CD4-positive, CD25-positive, alpha-beta regulatory T cell (primary cell): ENCODE measurements around the gene SCYGR8. TPM values are rescaled to one million over a fixed set of nuclear protein-coding genes. Genes with fewer than 3 reads are reported as not detected.

Experiments
- ATAC-seq, 2 donors: fragments of 150-1000 bp; cut with Tn5 transposase; one replicate each; pipeline ENCODE4 v1.10.0; 2021; ENCODE audit warnings: low read depth in 2 of 2, moderate number of reproducible peaks in 2 of 2, moderate library complexity in 1 of 2
- DNase-seq, 3 donors: peaks; one replicate each; pipeline versions ENCODE4 v3.0.0 to v3.0.0-alpha.2; 2012 to 2022; ENCODE audit warnings: mixed read lengths in 1 of 3
- H3K27ac ChIP-seq: one replicate; pipeline ENCODE4 v1.7.0; 2013; ENCODE audit warnings: mild to moderate bottlenecking, low read length; ENCODE audit not compliant: insufficient read depth, poor library complexity, severe bottlenecking
- H3K27me3 ChIP-seq: one replicate; pipeline ENCODE4 v1.7.0; 2013; ENCODE audit warnings: low read length; ENCODE audit not compliant: control insufficient read depth, insufficient read depth
- H3K36me3 ChIP-seq: one replicate; pipeline ENCODE4 v1.7.0; 2013; ENCODE audit warnings: mild to moderate bottlenecking, low read length, moderate library complexity; ENCODE audit not compliant: control insufficient read depth, insufficient read depth
- H3K4me1 ChIP-seq: 2 replicates; pipeline ENCODE4 v1.7.0; 2013; ENCODE audit warnings: mild to moderate bottlenecking, low read length; ENCODE audit not compliant: insufficient read depth, control insufficient read depth, poor library complexity, severe bottlenecking
- H3K4me3 ChIP-seq: one replicate; pipeline ENCODE4 v1.7.0; 2013; ENCODE audit warnings: low read depth, mild to moderate bottlenecking, low read length, moderate library complexity
- H3K9me3 ChIP-seq, 2 experiments: 1 replicate in 1 of 2; 2 replicates in 1 of 2; pipeline ENCODE4 v1.7.0; 2013; ENCODE audit warnings: low read length in 2 of 2, mild to moderate bottlenecking in 1 of 2, moderate library complexity in 1 of 2; ENCODE audit not compliant: control insufficient read depth in 2 of 2
- H3K27ac Mint-ChIP-seq, 3 donors: one replicate each; pipeline ENCODE4 v1.8.0; 2020 to 2022; ENCODE audit warnings: mild to moderate bottlenecking in 3 of 3, mixed read lengths in 3 of 3, moderate library complexity in 2 of 3
- H3K27me3 Mint-ChIP-seq: one replicate; pipeline ENCODE4 v1.8.0; 2022; ENCODE audit warnings: mild to moderate bottlenecking, mixed read lengths
- H3K36me3 Mint-ChIP-seq: one replicate; pipeline ENCODE4 v1.8.0; 2020; ENCODE audit warnings: mixed read lengths
- H3K4me1 Mint-ChIP-seq, 4 donors: one replicate each; pipeline ENCODE4 v1.8.0; 2020 to 2022; ENCODE audit warnings: mixed read lengths in 4 of 4, mild to moderate bottlenecking in 1 of 4
- H3K4me3 Mint-ChIP-seq, 4 donors: one replicate each; pipeline ENCODE4 v1.8.0; 2020 to 2022; ENCODE audit warnings: mild to moderate bottlenecking in 4 of 4, mixed read lengths in 4 of 4, moderate library complexity in 3 of 4
- H3K9me3 Mint-ChIP-seq, 7 donors: one replicate each; pipeline ENCODE4 v1.8.0; 2020 to 2022; ENCODE audit warnings: mixed read lengths in 7 of 7, mild to moderate bottlenecking in 3 of 7, moderate library complexity in 2 of 7
- polyA plus RNA-seq, 4 donors: library from polyadenylated mRNA; unstranded; fragments of 300-500 nt; fragmentation: Illumina TruSeq; gene quantifications; one replicate each; pipeline ENCODE4 v1.2.3, GENCODE V29; 2021
- total RNA-seq: library from RNA; stranded (reverse); gene quantifications from one replicate; pipeline ENCODE4 v1.2.3, GENCODE V29; 2022

Gene SCYGR8
- total and polyA plus RNA-seq, 5 donors from 2014 or later = not detected

GRCh38 chr2:227765788-227766372 lies 20.2 kb downstream of the SCYGR8 start:
- no peaks in the 10 kb centered on the region for H3K27me3 Mint-ChIP-seq
- H3K36me3 ChIP-seq = no peaks in the 10 kb centered on the region

GRCh38 chr2:227766373-227766883 lies 20.7 kb downstream of the SCYGR8 start:
- Histone ChIP-seq H3K4me3 (no peak overlapping the region), H3K27ac (no peak overlapping the region), H3K4me1 (no peaks in the 10 kb centered on the region), H3K9me3 (no peaks in the 10 kb centered on the region), H3K36me3 (no peaks in the 10 kb centered on the region), H3K27me3 (no peaks in the 10 kb centered on the region)
- Mint-ChIP-seq H3K27ac (peak overlapping the region in 1 of 3 donors; percentile 70), H3K4me1 (no peaks in the 10 kb centered on the region), H3K9me3 (no peaks in the 10 kb centered on the region), H3K36me3 (no peaks in the 10 kb centered on the region), H3K27me3 (no peaks in the 10 kb centered on the region), H3K4me3 (no peak overlapping the region)
- ATAC-seq (peak; percentile 69 to 74), DNase-seq (peak; percentile 35 to 53 (median 46))

More at GRCh38 chr2:227765788-227766372, 20.2 kb downstream of the SCYGR8 start:
- no peak overlapping the region for H3K4me3 Mint-ChIP-seq
- H3K4me1 Mint-ChIP-seq = no peaks in the 10 kb centered on the region
- no peak for DNase-seq
- H3K27me3 ChIP-seq = no peaks in the 10 kb centered on the region
- peaks cover 0 to under 1% (median 0%) of the 10 kb centered on the region in 7 donors for H3K9me3 Mint-ChIP-seq
- H3K27ac ChIP-seq = no peak overlapping the region
- H3K27ac Mint-ChIP-seq = peak overlapping the region in 2 of 3 donors; percentile 17 to 70
- no peaks in the 10 kb centered on the region for H3K9me3 ChIP-seq
- H3K36me3 Mint-ChIP-seq = no peaks in the 10 kb centered on the region
- H3K4me3 ChIP-seq = no peak overlapping the region
- H3K4me1 ChIP-seq = no peaks in the 10 kb centered on the region
- ATAC-seq = no peak

GRCh38 chr2:227767830-227768229 lies 22.1 kb downstream of the SCYGR8 start:
- H3K27ac ChIP-seq = no peak overlapping the region
- H3K27me3 ChIP-seq = no peaks in the 10 kb centered on the region
- no peaks in the 10 kb centered on the region for H3K36me3 ChIP-seq
- H3K27me3 Mint-ChIP-seq = no peaks in the 10 kb centered on the region
- DNase-seq = no peak
- no peaks in the 10 kb centered on the region for H3K9me3 ChIP-seq
- H3K36me3 Mint-ChIP-seq = no peaks in the 10 kb centered on the region
- H3K4me3 ChIP-seq = no peak overlapping the region
- no peaks in the 10 kb centered on the region for H3K4me1 ChIP-seq
- no peaks in the 10 kb centered on the region for H3K4me1 Mint-ChIP-seq
- no peak overlapping the region for H3K27ac Mint-ChIP-seq
- no peaks in the 10 kb centered on the region for H3K9me3 Mint-ChIP-seq
- H3K4me3 Mint-ChIP-seq = no peak overlapping the region
- no peak for ATAC-seq

- no peaks in the 10 kb centered on the region for H3K9me3 ChIP-seq
- Mint-ChIP-seq H3K4me3 (no peak overlapping the region), H3K27me3 (no peaks in the 10 kb centered on the region), H3K4me1 (peaks cover 10 to 22% (median 14%) of the 10 kb centered on the region in 4 donors), H3K36me3 (no peaks in the 10 kb centered on the region), H3K9me3 (no peaks in the 10 kb centered on the region), H3K27ac (no peak overlapping the region)
- DNase-seq (no peak), ATAC-seq (no peak)
- no peaks in the 10 kb centered on the region for H3K27me3 ChIP-seq
- H3K27ac ChIP-seq = no peak overlapping the region
- no peaks in the 10 kb centered on the region for H3K4me1 ChIP-seq
- no peak overlapping the region for H3K4me3 ChIP-seq
- no peaks in the 10 kb centered on the region for H3K36me3 ChIP-seq
Observed at GRCh38 chr2:227772197-227772661, 26.5 kb downstream of the SCYGR8 start.

GRCh38 chr2:227772932-227773331 lies 27.2 kb downstream of the SCYGR8 start:
- no peak for DNase-seq

GRCh38 chr2:227774011-227774624 lies 28.4 kb downstream of the SCYGR8 start:
- peaks cover 10 to 24% (median 14%) of the 10 kb centered on the region in 4 donors for H3K4me1 Mint-ChIP-seq
- no peaks in the 10 kb centered on the region for H3K27me3 Mint-ChIP-seq
- Histone ChIP-seq H3K9me3 (no peaks in the 10 kb centered on the region), H3K36me3 (no peaks in the 10 kb centered on the region), H3K4me1 (no peaks in the 10 kb centered on the region), H3K27ac (no peak overlapping the region), H3K27me3 (no peaks in the 10 kb centered on the region), H3K4me3 (no peak overlapping the region)
- H3K9me3 Mint-ChIP-seq = no peaks in the 10 kb centered on the region
- no peak overlapping the region for H3K4me3 Mint-ChIP-seq
- ATAC-seq = no peak
- peak in 1 of 3 donors; percentile 24 for DNase-seq
- peak overlapping the region in 2 of 3 donors; percentile 10 to 65 for H3K27ac Mint-ChIP-seq
- H3K36me3 Mint-ChIP-seq = no peaks in the 10 kb centered on the region

More at GRCh38 chr2:227772932-227773331, 27.2 kb downstream of the SCYGR8 start:
- H3K4me3 ChIP-seq = no peak overlapping the region
- no peak for ATAC-seq
- no peak overlapping the region for H3K27ac ChIP-seq
- H3K36me3 ChIP-seq = no peaks in the 10 kb centered on the region
- Mint-ChIP-seq H3K4me1 (peaks cover 10 to 24% (median 14%) of the 10 kb centered on the region in 4 donors), H3K36me3 (no peaks in the 10 kb centered on the region), H3K27me3 (no peaks in the 10 kb centered on the region), H3K4me3 (no peak overlapping the region), H3K27ac (peak overlapping the region in 1 of 3 donors; percentile 32), H3K9me3 (no peaks in the 10 kb centered on the region)
- no peaks in the 10 kb centered on the region for H3K9me3 ChIP-seq
- H3K27me3 ChIP-seq = no peaks in the 10 kb centered on the region
- H3K4me1 ChIP-seq = no peaks in the 10 kb centered on the region

GRCh38 chr2:227774895-227775842 lies 29.5 kb downstream of the SCYGR8 start:
- peak in 1 of 3 donors; percentile 39 for DNase-seq
- H3K27ac Mint-ChIP-seq = peak overlapping the region; percentile 10 to 53 (median 37)
- peak overlapping the region in 2 of 4 donors; percentile 15 to 21 for H3K4me3 Mint-ChIP-seq
- no peaks in the 10 kb centered on the region for H3K36me3 ChIP-seq
- no peaks in the 10 kb centered on the region for H3K4me1 ChIP-seq
- peaks cover 10 to 27% (median 16%) of the 10 kb centered on the region in 4 donors for H3K4me1 Mint-ChIP-seq
- no peaks in the 10 kb centered on the region for H3K9me3 ChIP-seq
- no peaks in the 10 kb centered on the region for H3K36me3 Mint-ChIP-seq
- ATAC-seq = no peak
- no peaks in the 10 kb centered on the region for H3K27me3 ChIP-seq
- H3K4me3 ChIP-seq = no peak overlapping the region
- no peak overlapping the region for H3K27ac ChIP-seq
- no peaks in the 10 kb centered on the region for H3K27me3 Mint-ChIP-seq
- no peaks in the 10 kb centered on the region for H3K9me3 Mint-ChIP-seq
